Thyroid gland (tissue), 4 donors: ENCODE data around the gene ING4. TPM values are rescaled to one million over a fixed set of nuclear protein-coding genes. Genes with fewer than 3 reads are reported as not detected.

Experiments
- DNase-seq, 2 donors: peaks; one replicate each; pipeline ENCODE4 v3.0.0-alpha.2; 2019
- H3K27ac ChIP-seq, 3 donors: fragments of 200-600 bp; sonication (generic); 1 replicate in 2 of 3; 2 replicates in 1 of 3; pipeline ENCODE4 v1.5.1; 2016 to 2019; ENCODE audit warnings: mild to moderate bottlenecking in 1 of 3, moderate library complexity in 1 of 3
- H3K27me3 ChIP-seq: fragments of 200-600 bp; sonication (generic); one replicate; pipeline ENCODE4 v1.5.1; 2019
- H3K36me3 ChIP-seq, 2 donors: fragments of 200-600 bp; sonication (generic); one replicate each; pipeline ENCODE4 v1.5.1; 2016 to 2019
- H3K4me1 ChIP-seq, 2 donors: fragments of 200-600 bp; sonication (generic); one replicate each; pipeline ENCODE4 v1.5.1; 2017 to 2019
- H3K4me3 ChIP-seq, 3 donors: fragments of 200-600 bp; sonication (generic); replicated peaks in 1 of 3; 1 replicate in 2 of 3; 2 replicates in 1 of 3; pipeline ENCODE4 v1.5.1; 2016; ENCODE audit warnings: mild to moderate bottlenecking in 1 of 3
- H3K9me3 ChIP-seq: fragments of 200-600 bp; sonication (generic); one replicate; pipeline ENCODE4 v1.5.1; 2017
- CTCF ChIP-seq, 6 experiments: fragments of 200-600 bp in 3 of 6; fragments of 450-650 bp in 3 of 6; sonication (generic) in 3 of 6; IDR thresholded peaks; one replicate each; pipeline ENCODE4 v1.5.1; 2016 to 2019; ENCODE audit warnings: antibody characterized with exemption in 6 of 6, mild to moderate bottlenecking in 2 of 6, inconsistent platforms in 1 of 6, moderate library complexity in 1 of 6
- POLR2A ChIP-seq, 2 donors: fragments of 450-650 bp; IDR thresholded peaks; one replicate each; pipeline ENCODE4 v1.6.1; 2017; ENCODE audit warnings: antibody characterized with exemption in 2 of 2, mild to moderate bottlenecking in 2 of 2, moderate library complexity in 1 of 2
- WGBS, 2 donors: methylation state at CpG; one replicate each; pipeline ENCODE4 v1.1.5; 2017; 5-methylcytosine and 5-hydroxymethylcytosine counted together
- intact Hi-C: fragments of 100-400 bp; cut with DNase I; formaldehyde crosslinking; loops from one replicate; pipeline ENCODE4 v1.15.1; 2023
- total RNA-seq, 4 donors: library from RNA; depleted of rRNA; stranded (reverse); fragments of >200 nt; gene quantifications; one replicate each; pipeline ENCODE4 v1.2.3, GENCODE V29; 2016

Gene ING4
- total RNA-seq, 4 donors from 2014 or later = 52.7 to 85.1 (median 67.2) TPM

- DNase-seq = no peak
- Histone ChIP-seq H3K4me1 (peaks cover 23 to 39% of the 10 kb centered on the region in 2 donors), H3K4me3 (no peak overlapping the region), H3K27ac (peak overlapping the region in 1 of 3 donors; percentile 8), H3K36me3 (no peaks in the 10 kb centered on the region), H3K9me3 (no peaks in the 10 kb centered on the region), H3K27me3 (peaks cover 6% of the 10 kb centered on the region)
- TF ChIP-seq POLR2A (IDR thresholded peaks at IDR 0.05) (no peak), CTCF (IDR thresholded peaks at IDR 0.05) (no peak)
- intact Hi-C loops = loop anchor here (5.0 kb wide), 1 partner anchor 161 kb away; no protein-coding TSS in a partner anchor
- WGBS, 2 donors = 58 to 70% methylated on average over 3 of the region's 3 CpGs
These were observed 47.1 kb downstream of the ING4 start for GRCh38 chr12:6615802-6616201.

- Histone ChIP-seq H3K4me1 (peaks cover 23 to 34% of the 10 kb centered on the region in 2 donors), H3K36me3 (no peaks in the 10 kb centered on the region), H3K9me3 (no peaks in the 10 kb centered on the region), H3K27ac (peak overlapping the region; percentile 90 to 98 (median 97)), H3K4me3 (no peak overlapping the region), H3K27me3 (no peaks in the 10 kb centered on the region)
- intact Hi-C loops = loop anchor here (5.0 kb wide), 1 partner anchor 163 kb away; no protein-coding TSS in a partner anchor
- WGBS, 2 donors = 58 to 63% methylated on average over 7 of the region's 7 CpGs
- no peak for DNase-seq
- TF ChIP-seq CTCF (IDR thresholded peaks at IDR 0.05) = no peak
- TF ChIP-seq POLR2A (IDR thresholded peaks at IDR 0.05) = no peak
These were observed 48.3 kb downstream of the ING4 start for GRCh38 chr12:6614513-6615172.

GRCh38 chr12:6613776-6614512 is 49.0 kb downstream of the ING4 start:
- Histone ChIP-seq H3K36me3 (no peaks in the 10 kb centered on the region), H3K9me3 (no peaks in the 10 kb centered on the region), H3K4me3 (no peak overlapping the region), H3K4me1 (peaks cover 23 to 34% of the 10 kb centered on the region in 2 donors), H3K27me3 (no peaks in the 10 kb centered on the region), H3K27ac (peak overlapping the region; percentile 90 to 98 (median 97))
- intact Hi-C loops = no loop called here
- WGBS, 2 donors = 3 to 5% methylated on average over 17 to 20 of the region's 21 CpGs
- peak; percentile 94 to 97 for DNase-seq
- TF ChIP-seq POLR2A (IDR thresholded peaks at IDR 0.05) (peak in 1 of 2 donors; percentile 59), CTCF (IDR thresholded peaks at IDR 0.05) (no peak)

GRCh38 chr12:6613015-6613775 is 49.7 kb downstream of the ING4 start:
- Histone ChIP-seq H3K4me3 (no peak overlapping the region), H3K4me1 (peaks cover 23 to 34% of the 10 kb centered on the region in 2 donors), H3K27me3 (no peaks in the 10 kb centered on the region), H3K36me3 (no peaks in the 10 kb centered on the region), H3K9me3 (no peaks in the 10 kb centered on the region), H3K27ac (peak overlapping the region; percentile 90 to 98 (median 97))
- DNase-seq = peak; percentile 83 to 85
- intact Hi-C loops = no loop called here
- 1 to 2% methylated on average over 17 of the region's 17 CpGs for WGBS, 2 donors
- no peak for TF ChIP-seq POLR2A (IDR thresholded peaks at IDR 0.05)
- no peak for TF ChIP-seq CTCF (IDR thresholded peaks at IDR 0.05)
